HG03039 (cell line): ENCODE measurements around the gene FBXO21.
"Not testable (repeated sequence)": the region's sequence is repeated elsewhere in the genome, so short reads cannot be mapped to it uniquely, and the experiment has no call there.

Source experiments
- ATAC-seq: cut with Tn5 transposase; IDR thresholded peaks from one replicate; pipeline ENCODE4 v1.9.1; 2021; ENCODE audit warnings: mild to moderate bottlenecking, moderate library complexity; ENCODE audit not compliant: unreplicated experiment

Gene FBXO21

DNA sequence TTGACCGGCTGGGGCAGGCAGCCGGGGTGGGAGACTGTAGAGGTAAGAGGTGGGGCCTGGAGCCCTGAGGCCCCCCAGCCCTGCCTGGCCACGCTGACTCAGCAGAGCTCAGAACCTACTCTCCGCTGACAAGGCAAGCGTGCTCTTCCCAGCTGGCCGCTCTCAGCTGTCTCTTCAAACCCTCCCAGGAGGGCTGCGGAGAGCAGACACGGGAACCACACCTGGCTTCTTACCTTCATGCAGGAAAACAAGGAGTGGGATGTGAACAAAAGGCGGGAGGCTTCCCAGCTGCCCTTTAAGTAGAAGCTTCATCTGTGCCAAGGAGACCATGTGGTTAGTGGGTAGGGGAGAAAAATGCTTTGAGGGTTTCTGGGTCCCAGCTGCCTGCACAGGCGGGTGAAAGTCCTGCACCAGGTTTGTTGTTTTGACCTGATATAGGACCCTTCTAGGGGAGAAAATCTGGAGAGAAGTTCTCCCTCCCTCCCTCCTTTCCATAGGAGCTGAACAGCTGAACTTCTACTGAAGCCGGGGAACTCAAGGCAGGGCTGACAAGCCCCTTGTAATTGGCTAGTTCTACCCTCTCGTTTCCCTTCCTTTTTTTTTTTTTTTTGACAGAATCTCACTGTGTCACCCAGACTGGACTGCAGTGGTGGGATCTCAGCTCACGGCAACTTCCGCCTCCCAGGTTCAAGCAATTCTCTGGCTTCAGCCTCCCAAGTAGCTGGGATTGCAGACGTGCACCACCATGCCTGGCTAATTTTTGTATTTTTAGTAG lies 78.3 kb downstream of the FBXO21 start:
- ATAC-seq, result no peak

DNA sequence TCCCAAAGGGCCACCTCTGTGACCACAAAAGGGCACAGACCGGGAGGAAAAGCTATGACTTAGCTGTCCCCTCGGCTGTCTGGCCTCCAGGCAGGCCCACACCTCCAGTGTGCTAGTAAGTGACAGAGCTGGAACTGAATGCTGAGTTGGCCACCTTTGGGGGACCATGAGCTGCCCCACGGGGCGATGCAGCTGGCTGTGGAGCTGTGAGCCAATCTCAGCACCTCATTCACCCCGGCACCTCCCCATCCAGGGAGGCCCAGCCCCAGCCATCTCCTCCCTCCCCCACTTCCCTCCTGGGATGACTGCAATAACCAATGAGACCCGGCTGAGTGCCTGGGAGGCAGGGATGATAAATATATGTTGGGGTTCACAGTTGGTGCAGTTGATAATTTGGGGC lies 78.9 kb downstream of the FBXO21 start:
- ATAC-seq, result no peak

DNA sequence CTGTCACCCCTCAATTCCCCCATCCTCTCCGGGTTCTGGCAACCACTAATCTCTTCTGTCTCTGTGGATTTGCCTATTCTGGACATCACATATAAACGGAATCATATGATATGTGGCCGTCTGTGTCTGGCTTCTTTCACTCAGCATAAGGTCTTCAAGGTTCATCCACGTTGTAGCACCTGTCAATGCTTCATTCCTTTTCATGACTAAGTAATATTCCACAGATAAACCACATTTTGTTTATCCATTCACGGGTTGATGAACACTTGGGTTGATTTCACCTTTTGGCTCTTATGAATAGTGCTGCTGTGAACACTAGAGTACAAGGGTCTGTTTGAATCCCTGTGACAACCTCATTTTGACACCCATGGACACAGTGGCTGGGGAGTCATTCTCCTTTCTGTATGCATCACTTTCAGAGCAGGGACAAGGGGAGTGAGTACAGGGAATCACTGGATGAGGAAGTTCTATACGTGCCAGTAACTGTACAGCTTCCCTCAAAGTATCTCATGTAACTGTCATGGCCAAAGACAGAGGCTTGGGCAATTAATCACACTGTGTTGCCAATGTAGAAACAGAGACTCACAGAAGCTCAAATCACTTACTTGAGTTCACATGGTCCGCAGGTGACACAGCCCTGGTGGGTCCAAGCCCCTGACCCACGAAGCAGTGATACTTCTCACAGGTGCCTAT lies 80.2 kb downstream of the FBXO21 start:
- no peak for ATAC-seq

DNA sequence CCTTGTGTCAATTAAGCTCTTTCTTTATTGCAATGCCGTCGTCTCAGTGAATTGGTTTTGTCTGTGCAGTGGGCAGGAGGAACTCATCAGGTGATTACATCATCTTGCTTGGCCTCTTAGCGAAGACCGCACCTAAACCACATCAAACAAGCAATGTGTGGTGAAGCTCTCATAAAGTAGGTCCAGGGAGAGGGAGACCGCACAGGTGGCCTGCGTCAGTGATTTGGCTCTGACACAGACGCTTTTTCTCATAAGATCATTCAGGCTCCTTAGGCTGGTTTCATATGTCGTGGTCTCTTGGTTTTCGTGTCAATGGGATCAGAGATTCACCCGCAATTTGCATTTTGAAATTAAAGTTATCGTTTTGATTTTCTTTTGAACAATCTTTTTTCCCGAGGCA lies 84.4 kb downstream of the FBXO21 start:
- no peak for ATAC-seq

DNA sequence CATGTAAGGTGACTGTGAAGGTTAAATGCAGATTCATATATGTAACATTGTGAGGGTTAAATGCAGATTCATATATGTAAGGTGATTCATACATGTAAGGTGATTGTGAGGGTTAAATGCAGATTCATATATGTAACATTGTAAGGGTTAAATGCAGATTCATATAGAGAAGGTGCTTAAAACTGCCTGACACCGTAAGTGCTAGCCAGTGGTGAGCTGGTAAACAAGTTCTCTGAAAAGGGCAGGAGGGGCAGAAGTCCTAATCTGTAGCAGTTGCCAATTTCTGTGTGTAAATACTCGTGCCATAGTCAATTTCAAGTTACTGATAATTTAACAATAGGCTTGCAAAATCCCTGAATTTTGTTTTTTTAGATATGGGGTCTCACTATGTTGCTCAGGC lies 86.3 kb downstream of the FBXO21 start:
- not testable (repeated sequence) for ATAC-seq

DNA sequence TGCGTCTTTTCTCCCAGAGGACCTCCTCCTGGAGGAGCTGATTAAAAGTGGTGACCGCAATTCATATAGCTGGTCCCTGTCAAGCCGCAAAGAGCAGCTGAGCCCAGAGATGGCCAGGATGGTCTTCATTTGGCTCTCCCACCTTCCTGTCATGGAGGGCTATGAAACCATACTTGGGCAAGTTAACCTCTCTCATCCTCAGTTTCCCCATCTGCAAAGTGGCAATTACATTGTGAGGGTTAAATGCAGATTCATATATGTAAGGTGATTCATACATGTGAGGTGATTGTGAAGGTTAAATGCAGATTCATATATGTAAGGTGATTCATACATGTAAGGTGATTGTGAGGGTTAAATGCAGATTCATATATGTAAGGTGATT lies 87.5 kb downstream of the FBXO21 start:
- no peak for ATAC-seq

DNA sequence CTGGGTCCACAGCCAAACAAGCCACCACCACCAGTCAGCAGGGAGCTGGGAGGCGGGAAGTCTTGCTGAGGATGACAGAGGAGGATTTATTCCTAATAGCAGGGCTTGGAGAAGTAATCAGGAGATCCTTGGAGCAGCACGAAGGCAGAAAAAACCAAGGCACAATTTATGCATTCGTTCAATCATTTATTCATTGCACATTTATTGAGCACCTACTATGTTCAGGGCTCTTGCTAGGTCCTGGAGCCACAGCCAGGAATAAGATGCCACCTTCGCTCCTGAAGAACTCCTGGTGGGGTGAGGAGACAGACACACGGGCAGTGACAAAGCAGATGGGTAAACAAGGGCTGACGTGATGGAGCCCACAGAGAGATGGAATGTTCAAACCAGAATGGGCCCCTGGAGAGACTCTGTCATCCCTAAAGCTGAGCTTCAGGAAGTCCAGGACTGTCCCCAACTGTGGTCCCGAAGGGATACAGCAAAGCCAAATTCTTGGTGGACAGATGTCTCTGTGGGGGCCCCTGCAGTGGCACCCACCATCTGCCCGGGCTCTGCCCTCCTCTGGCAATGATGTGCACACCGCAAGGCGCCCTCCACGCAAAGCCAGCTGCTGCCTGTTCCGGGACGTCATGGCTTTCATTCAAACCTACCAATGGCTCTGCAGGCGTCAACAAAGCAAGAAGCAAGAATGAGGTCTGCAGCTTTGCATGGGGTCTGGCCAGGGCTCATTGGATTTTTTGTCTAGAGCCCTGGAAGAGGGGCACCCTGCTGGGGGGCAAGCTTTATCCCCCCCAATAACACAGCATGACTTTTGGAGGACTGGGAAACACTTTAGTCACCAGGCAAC lies 88.1 kb downstream of the FBXO21 start:
- no peak for ATAC-seq

DNA sequence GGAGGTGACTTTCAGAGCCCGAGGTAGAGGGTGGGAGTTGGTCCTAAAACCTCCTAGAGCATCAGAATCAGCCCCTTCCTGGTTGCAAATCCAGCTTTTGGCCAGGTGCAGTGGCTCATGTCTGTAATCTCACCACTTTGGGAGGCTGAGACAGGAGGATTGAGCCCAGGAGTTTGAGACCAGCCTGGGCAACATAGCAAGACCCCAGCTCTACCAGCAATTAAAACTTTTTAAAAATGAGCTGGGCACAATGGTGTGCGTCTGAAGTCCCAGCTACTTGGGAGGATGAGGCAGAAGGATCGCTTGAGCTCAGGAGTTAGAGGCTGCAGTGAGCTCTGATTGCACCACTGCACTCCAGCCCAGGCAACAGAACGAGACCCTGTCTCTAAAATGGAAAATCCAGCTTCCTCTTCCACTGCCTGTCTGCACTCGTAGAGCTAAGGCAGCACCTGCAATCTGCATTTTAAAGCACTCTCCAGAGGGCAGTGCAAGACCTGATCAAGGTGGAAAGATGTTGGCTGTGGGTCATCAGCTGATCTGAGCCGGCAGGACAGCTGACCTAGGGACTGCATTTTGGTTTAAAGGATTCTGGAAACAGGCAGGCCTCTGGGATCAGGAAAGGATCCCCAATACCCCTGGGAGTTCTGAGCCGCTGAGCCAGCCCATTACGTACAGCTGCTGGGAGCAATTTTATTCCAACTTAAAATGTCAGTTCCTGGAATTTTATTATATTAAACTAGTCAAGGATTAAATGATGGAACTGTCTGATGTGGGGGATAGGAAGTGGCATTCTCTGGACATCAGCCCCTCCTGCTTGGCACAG lies 89.2 kb downstream of the FBXO21 start:
- ATAC-seq, result no peak

DNA sequence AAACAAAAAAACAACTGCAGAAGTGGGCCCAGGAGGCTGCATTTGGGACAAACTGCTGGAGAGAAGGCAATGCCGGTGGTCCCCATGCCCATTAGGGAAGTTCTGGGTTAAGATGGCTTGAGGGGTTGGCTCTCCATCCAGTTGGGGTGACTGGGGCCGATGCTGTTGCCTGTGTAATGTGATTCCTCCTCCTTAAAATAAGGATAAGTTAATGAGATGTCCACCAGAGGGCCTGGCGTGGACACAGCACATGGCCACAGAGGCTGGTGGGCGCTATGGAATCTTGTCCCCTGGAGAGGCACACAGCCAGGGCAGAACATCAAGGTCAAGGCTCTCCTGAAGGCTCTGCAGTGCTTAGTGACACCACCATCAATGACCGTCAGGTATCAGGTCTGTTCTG lies 90.0 kb downstream of the FBXO21 start:
- ATAC-seq, result no peak

DNA sequence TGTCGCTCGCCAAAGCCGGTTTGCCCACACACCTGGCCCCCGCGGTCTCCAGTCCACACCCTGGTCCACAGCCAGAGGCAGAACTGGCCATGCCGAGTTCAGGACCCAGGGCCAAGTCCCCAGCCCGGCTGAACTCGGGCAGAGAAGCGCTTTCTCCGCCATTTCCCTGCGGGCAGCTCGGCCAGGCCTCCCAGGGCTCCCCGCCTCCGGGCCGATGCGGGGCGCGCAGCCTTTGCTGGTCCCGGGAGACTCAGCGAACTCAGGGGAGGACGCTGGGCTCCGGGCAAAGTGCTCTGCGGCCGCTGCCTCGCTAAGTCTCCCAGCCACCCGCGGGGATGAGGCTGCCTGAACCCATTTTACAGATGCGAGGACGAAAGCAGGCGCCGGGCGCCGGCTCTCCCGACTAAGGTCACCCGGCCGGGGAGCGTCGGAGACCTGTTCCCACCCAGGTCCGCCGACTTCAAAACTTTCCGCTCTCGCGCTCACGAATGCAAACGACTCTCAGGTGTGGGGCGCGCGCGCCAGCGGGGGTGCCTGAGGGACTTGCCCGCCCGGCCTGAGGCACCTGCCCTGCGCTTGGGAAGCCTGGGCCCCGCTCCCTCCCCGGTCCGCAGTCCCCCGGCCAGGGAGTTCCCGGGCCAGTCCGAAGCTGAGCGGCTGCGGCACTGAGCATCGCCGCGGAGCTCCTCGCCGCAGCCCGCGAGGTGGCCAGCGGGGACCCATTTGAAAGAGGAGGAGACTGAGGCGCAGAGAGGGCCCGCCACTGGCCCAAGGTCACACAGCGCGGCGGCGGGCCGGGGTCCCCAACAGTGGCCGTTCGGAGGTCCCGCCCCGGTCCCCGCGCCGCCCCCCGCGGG lies 91.7 kb downstream of the FBXO21 start:
- peak; percentile 34 for ATAC-seq

DNA sequence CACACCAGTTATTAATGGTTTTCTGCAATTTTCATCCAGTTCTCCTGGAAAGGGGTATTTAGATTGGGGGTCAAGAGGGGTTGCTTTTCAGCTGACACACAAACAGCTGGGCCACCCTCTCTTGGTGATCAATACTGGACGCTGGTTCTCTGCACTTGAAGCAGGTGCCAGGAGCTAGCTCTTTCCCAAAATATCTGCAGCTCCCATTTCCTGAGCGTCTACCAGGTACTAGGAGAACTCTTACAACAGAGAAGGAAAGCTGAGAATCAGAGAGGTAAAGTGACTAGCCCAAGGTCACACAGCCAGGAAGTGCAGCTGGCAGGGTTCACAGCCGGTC lies 92.3 kb downstream of the FBXO21 start:
- ATAC-seq, result no peak

DNA sequence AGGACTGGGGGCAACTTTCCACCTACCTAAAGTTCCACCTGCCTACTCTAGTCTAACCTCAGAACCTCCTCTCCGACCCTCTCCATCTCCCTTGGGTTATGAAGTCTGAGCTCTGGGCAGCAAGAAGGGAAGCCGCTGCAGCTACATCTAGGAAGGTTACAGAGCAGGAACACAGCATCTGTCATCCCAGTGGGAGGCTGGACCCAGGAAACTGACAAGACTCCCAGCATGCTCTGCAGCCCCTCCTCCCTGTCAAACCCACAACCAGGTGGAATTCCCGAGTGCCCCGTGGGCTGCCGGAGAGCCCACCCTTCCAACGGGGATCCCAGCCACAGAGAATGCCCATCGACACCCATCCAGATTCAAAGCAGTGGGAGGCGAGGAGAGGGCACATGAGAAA lies 93.1 kb downstream of the FBXO21 start:
- ATAC-seq, result no peak

DNA sequence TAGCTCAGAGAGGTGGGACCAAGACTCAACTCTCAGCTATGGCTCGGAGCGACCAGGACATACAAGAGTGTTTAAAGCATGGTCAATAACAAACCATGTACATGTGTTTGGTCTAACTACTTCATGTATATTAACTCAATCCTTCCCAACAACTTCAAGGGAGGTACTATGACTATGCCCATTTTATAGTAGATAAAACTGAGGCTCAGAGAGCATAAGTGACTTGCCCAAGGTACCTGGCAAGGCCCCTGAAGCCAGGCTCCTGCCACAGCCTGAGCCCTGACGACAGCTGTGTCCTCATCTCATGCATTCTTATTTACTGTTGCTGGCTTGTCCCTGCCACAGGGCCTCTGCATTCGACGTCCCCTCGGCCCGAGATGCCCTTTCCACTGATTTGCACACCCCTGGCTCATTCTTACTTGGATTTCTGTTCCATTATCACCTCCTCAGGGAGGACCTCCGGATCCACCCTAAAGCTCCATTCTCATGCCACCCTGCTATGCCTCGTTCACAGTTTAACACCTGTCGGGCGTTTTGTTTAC lies 93.7 kb downstream of the FBXO21 start:
- ATAC-seq, result no peak

DNA sequence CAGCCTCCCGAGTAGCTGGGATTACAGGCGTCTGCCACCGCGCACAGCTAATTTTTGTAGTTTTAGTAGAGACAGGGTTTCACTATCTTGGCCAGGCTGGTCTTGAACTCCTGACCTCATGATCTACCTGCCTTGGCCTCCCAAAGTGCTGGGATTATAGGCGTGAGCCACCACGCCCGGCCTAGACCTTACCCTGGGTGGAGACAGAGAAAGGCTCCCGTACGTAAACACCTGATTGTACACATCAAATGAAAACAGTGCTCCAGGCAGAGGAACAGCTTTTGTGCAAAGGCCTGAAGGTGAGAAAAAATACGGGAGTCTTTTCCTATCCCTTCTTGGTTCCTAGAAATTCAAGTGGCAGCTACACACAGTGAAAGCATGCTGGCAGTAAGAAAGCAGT lies 95.1 kb downstream of the FBXO21 start:
- not testable (repeated sequence) for ATAC-seq

DNA sequence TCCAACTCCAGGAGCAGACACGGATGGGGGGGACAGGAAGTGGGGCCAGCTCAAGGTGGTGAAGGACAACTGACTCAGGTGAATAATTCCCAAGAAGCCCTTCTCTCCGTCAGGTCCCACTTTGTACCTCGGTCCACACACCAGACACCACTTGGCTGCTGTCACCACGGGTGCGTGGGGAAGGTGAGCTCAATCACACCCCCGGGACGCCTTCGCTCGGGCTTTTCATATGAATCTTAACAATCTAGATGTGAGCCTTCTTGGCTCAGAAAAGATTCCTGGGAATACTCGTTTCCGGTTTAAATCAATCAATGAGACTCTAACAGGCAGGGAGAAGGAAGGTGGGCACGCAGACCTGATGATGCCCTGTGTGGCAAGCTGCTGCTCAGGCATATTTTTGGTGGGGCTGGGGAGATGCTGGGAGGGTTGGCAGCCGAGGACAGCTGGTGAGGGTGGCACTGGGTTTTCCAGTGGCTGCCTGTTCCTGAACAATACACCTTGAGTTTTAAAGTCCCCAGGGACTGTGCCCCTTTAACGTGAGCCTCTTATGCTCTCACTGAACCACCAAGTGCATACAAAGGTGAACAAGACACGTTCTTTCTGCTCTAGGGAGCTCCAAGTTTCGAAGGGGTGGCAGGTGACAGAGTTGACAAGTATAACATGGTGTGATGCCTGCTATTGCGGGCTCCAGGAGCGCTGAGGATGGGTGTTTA lies 96.2 kb downstream of the FBXO21 start:
- no peak for ATAC-seq

DNA sequence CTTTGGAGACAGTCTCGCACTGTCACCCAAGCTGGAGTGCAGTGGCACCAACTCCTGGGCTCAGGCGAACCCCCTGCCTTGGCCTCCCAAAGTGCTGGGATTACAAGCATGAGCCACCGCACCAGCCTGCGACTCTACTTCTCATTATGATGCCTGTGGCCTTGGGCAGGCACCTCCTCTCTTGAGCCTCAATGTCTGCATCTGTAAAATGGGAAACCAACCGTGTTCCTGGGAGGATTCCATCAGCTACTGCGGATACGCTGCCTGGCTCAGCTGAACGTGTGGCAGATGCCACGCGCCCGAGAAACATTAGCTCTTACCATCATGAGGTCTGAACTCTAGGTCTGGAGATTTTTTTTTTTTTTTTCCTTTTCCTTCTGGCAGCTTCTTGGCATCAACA lies 96.8 kb downstream of the FBXO21 start:
- ATAC-seq, result no peak

DNA sequence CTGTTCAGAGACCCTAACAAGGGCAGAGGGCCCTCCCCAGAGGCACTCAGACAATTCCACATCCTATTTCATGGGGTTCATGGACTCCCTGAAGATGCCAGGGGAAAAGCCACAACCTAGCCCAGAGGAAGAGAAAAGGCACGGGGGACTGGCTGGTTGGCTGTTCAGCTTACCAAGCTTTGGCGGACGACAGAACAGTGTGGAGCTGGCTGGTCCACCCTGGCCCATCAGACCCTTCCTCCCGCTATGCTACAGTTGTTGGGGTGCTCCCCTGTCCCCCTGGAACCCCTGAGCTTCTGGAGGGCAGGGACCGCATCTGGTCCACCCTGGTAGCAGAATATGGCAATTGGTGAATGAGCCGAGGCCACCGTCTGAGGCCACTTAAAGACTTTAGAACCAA lies 97.4 kb downstream of the FBXO21 start:
- ATAC-seq, result no peak

DNA sequence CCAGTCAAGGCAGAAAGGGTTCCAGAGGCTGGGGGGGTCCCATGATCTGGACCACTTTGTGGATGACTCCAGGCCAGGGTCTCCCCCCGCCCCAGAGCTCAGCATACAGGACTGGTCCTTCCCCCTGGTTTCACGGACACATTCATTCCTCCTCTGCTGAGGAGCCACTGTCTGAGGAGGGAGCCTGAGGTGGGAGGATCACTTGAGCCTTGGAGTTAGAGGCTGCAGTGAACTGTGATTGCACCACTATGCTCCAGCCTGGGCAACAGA lies 97.8 kb downstream of the FBXO21 start:
- ATAC-seq, result no peak
